Stimulated activated CD4-positive, alpha-beta T cell treated with anti-CD3 and anti-CD28 coated beads, Interleukin-1b, Interleukin-23, amount 100 ng/mL, for 48 hours (primary cell): ENCODE data around the gene ERCC6L.
"Not testable (repeated sequence)": the region's sequence is repeated elsewhere in the genome, so short reads cannot be mapped to it uniquely, and the experiment has no call there.

Experiments used
- DNase-seq: peaks from one replicate; pipeline ENCODE4 v3.0.0-alpha.2; 2020

Gene ERCC6L

GRCh38 chrX:72247206-72247942 lies 8.5 kb upstream of the ERCC6L start:
- DNase-seq: no peak

GRCh38 chrX:72245461-72246089 lies 6.7 kb upstream of the ERCC6L start:
- peak; percentile 16 for DNase-seq

DNA sequence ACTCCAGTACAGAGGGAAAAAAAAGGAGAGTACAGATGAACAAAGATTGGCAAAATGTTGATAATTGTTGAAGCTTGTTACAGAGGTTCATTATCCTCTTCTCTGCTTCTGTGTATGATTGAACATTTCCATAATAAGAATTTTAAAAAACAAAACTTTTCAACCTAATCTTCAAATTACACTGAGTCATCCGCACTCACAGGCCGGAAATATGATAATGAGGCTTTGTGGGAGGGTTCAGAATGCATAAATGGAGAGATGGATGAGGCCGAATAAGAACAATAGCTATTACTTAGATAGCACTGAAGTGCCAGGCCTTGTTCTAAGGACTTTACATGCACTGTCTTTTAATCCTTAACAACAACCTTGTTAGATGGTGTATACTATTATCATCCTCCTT lies 4.6 kb upstream of the ERCC6L start:
- DNase-seq: no peak

DNA sequence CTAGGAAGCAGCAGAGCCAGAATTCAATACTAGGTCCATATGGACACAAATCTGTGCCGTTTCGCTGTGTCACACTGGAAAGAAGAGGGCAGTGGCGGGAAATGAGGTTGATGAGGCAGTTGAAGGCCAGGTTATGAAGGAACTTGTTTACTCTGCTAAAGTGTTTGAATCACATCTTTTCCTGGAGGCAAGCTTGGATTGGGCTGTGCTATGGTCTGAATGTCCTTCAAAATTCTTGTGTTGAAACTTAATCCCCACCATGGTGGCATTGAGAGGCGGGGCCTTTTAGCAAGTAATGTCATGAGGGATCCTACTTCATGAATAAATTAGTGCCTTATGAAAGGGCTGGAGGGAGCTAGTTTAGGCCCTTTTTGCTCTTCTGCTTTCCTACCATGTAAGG lies 2.1 kb upstream of the ERCC6L start:
- DNase-seq: no peak

DNA sequence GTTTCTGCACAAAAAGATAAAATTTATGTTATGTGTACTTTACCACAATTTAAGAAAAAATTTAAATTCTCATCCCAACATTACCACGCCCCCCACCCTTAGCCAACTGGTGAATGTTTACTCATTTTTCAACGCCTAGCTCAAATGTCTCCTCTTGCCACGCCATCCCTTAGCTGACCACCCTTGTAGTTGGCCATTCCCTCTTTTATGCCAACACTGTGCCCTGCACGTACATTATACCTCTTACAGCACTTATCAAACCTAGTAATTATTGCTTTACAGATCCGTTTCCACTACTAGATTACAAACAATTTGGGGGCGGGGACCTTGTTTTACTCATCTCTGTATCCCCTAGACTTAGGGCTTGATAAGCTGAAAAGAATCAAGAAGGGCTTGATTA lies 644 bp downstream of the ERCC6L start:
- DNase-seq: no peak

GRCh38 chrX:72236841-72237240 lies 2.0 kb downstream of the ERCC6L start:
- no peak for DNase-seq

DNA sequence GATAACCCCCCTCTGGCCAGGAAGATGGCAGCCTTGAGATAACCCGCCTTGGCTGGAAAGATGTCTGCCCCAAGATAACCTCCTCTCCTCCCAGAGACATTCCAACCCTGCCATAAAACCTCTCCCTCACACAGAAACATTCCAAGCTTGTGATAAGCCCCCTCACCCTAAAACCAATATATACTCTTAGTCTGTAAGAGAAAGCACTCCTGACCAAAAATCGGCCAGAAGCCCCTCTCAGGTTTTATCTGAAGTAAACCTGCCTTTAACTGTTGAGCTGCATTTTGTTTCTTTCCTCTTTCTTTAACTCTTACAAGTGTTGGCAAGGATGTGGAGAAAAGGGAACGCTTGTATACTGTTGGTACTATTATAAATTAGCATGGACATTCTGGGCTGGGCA lies 8.5 kb downstream of the ERCC6L start:
- no peak for DNase-seq

DNA sequence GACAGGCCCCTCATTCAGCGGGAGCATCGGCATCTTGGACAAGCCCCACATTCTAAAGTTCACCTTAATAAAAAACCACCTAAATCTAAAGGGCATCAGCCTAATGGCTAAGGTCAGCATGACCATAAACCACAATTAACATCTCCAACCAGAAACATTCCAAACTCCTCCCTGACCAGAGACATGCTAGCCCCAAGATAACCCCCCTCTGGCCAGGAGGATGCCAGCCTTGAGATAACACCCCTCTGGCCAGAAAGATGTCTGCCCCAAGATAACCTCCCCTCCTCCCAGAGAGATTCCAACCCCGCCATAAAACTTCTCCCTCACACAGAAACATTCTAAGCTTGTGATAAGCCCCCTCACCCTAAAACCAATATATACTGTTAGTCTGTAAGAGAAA lies 18.5 kb downstream of the ERCC6L start:
- not testable (repeated sequence) for DNase-seq

DNA sequence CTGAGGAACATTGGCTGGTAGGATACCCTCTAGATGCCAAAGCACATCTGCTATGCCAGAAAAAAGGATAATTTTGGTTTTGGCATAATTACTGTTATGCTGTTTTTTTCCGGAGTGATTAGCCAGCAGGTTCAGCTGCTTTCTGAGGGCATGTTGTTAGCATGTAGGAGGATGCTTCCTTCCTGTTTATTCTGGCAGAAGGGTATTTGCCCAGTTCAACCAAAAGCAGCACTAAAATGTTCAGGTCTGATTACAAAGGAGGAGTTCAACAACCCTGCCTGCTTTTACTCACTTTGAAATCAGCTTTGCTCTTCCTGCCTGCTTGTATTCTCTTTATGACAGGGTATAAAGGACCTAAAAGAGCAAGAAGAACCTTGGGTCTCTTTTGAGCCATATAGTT lies 21.9 kb downstream of the ERCC6L start:
- no peak for DNase-seq

DNA sequence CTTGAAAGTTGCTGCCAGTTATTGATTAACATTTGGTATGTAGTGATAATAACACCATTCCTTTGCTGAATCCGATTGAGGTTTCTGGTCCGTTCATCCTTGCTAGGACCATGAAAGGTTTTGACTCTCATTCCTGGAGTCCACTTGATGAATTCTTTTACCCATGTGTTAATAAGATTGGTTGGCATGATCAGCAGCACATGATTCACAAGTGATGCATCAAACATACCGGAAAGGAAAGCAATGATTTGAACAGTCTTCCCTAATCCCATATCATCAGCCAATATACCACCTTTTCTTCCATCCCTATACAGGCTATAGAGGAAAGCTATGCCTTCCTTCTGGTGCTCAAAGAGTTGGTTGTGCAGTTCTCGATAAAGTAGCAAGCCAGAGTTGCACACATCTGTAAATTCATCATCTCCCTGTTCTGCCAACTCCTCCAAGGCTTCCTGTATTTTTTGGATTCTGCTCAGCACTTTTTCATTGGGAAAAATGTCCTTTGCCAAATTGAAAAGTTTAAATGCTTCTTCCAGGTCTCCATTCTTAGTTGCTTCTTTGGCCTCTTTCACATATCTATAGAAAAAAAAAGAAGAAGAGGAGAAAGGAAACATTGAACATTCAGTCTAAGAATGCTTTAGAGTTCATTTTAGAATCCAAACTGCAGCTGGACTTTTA lies 30.6 kb downstream of the ERCC6L start:
- DNase-seq: no peak

DNA sequence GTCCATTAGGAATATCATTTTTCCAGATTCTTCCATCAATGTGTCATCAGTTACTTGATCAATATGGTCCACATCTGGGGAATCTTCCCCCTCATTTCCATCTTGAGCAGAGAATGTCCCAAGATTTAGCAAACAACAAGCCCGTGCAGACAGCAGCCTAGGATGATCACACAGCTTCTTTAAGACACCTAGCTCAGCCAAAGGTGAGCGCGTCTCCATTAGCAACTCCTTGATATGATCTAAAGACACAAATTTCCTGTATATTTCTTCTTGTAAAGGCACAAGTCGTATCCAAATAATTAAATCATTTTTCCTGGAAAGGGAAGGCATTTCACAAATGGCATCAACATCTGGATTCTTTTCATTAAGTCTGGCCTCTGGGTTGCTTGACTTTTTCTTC lies 31.5 kb downstream of the ERCC6L start:
- DNase-seq: no peak

- no peak for DNase-seq
These were observed 33.1 kb downstream of the ERCC6L start for GRCh38 chrX:72205706-72206105.

DNA sequence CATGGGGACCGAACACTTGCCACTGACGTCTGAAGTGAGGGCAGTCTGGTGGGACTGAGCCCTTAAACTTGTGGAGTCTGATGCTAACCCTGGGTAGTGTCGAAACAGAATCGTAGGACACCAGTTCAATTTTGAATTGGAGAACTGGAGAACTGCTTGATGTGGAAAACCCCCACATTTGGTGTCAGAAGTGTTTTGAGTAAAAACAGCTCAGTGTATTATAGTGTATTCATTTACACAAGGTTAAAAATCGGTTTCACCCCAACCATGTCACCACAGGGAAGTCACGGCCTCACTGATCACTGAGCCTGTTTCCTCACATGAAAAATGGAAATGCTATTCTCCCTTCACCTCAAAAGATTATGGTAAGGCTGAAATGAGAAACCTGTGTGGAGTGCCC lies 35.4 kb downstream of the ERCC6L start:
- no peak for DNase-seq

DNA sequence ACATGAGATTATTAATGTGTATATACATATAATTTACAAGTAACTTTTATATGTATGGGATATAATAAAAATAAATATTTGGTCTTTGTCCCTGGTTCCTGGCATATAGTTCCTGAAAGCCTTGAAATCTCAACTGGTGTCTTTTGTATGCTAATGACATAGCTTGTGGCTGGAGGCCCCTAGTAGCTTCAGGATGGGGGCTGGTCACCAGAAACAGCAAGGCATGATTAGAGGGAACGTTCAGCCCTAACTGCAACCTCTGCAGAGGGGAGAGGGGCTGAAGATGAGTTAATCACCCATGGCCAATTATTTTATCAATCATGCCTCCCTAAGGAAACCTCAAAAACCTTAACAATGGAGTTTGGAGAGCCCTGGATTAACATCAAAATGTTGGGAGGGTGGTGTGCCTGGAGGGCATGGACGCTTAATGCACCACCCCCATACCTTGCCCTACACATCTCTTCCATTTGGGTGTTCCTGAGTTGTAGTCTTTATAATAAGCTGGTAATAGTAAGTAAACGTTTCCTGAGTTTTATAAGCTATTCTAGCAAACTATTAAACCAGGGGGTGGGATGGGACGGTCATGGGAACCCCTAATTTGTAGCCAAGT lies 35.9 kb downstream of the ERCC6L start:
- DNase-seq: no peak

DNA sequence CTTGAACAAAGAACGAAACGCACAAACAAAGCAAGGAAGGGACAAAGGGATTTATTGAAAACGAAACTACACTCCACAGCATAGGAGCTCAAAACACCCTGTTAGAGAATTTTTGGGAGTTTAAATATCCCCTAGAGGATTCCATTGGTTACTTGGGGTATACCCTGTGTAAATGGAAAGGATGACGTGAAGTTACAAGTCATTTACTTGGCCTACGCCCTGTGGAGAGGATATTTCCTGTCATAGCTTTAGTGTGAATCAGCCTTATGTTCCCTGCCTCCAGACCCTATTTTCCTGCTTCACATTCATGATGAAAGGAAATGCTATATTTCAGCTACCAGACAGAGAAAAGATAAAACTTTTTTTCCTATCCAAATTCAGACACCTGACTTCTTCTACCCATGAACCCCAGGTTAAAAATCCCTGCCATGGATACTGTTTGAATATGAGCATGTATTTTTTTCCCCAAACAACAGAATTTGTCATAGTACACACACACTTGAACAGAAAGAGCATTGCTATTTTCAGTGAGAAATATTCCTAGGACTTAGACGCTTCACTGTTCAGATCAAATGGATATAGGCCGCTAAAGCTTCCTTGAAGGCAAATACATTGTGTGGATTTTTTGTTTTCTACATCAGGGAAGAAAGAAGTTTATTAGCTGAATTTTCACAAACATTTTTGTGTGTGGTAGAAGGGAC lies 36.8 kb downstream of the ERCC6L start:
- no peak for DNase-seq

- DNase-seq: no peak
These were observed 55.9 kb downstream of the ERCC6L start for GRCh38 chrX:72182924-72183323.

DNA sequence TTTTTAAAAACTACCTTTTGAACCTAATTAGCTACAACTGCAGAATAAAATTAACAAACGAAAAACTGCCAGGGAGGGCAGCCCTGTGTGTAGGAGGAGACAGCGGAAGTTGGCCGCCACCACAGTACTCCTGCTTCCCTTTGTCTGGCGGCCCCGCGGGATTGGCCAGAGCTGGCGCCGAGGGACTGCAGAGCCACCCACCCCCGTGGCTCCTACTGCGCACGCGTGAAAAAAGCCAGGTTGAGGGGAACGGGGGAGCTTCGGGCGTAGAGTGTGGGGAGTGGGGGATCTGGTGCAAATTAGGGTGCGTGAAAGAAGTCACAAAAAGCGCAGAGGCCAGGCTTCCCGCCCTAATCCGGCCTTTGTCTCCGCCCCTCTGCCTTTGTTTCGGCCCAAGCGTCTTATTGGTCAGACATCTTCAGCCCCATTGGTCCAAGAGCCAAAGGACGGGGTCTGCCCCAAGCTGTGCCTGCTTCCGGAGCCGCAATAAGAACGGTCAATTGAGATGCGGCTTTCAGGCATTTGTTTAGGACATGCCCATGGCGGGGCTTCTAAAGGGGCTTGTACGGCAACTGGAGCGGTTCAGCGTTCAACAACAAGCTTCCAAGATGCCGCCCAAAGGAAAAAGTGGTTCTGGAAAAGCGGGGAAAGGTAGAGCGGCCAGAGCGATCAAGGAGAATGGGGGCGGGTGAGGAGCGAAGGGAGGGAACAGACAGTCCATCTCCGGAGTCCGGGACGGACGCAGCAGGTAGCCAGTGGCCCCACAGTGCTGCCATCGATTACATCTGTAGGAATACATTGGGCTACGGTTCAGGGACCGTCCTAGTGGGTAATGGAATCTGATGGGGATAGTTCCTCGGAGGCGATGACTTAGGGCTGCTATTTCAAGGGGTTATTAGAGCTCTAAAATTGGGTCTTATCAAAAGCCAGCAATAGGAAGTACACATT lies 57.4 kb downstream of the ERCC6L start, which contains the start of gene PIN4:
Gene PIN4 (plus strand): TSS at position 580 of the 948 bp plus-strand sequence. CDS start 29 bp downstream, at position 609.
- peak; percentile 88 for DNase-seq

DNA sequence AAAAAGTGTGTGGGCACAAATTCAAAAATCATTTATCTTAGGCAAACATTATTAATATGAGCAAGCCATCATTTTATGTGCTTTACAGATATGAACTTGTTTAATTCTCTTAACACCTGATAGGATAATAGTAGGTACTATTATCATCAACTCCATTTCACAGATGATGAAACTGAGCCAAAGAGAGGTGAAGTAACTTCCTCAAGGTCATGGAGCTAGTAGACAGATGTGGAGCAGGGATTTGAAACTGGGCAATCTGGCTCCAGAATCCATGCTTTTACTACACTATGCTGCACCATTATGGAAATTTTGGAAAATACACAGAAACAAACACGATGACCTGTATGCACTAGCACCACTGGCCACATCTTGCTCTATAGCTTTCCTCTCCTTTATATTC lies 58.3 kb downstream of the ERCC6L start:
- DNase-seq: no peak

- no peak for DNase-seq
These were observed 61.8 kb downstream of the ERCC6L start for GRCh38 chrX:72176981-72177380.

DNA sequence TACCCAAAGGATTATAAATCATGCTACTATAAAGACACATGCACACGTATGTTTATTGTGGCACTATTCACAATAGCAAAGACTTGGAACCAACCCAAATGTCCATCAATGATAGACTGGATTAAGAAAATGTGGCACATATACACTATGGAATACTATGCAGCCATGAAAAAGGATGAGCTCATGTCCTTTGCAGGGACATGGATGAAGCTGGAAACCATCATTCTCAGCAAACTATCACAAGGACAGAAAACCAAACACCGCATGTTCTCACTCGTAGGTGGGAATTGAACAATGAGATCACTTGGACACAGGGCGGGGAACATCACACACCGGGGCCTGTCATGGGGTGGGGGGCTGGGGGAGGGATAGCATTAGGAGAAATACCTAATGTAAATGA lies 62.5 kb downstream of the ERCC6L start:
- DNase-seq: not testable (repeated sequence)

DNA sequence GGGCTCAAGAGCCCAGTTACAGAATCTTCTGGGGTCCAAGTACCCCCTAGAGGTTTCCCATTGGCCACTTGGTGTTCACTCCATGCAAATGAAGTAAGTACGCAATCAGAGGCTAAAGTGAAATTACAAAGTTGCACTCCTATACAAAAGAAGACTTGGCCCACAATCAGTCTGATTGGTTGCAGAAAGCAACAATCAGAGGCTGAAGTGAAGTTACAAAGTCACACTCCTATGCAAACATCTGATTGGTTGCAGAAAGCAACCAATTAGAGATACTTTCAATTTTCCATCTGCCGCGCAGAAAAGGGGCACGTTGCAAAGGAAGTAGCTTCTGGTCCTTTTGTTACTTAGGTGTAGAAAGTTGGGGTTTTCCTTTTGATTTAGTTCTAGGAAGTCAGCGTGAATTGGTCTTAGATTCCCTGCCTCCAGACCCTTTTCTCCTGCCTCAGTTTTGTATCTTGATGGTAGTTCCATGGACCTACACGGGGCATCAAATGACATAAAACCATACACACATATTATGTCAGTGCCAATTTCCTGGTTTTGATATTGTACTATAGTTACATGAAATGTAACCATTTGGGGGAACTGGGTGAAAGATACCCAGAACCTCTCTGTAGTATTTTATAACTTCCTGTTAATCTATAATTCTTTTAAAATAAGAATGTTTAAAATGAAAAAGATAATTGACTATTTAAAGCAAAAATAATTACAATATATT lies 69.7 kb downstream of the ERCC6L start:
- peak; percentile 11 for DNase-seq
